ENCODE data around the gene TMEM175.
"Not testable (repeated sequence)": the region's sequence is repeated elsewhere in the genome, so short reads cannot be mapped to it uniquely, and the experiment has no call there.

Gene TMEM175

DNA sequence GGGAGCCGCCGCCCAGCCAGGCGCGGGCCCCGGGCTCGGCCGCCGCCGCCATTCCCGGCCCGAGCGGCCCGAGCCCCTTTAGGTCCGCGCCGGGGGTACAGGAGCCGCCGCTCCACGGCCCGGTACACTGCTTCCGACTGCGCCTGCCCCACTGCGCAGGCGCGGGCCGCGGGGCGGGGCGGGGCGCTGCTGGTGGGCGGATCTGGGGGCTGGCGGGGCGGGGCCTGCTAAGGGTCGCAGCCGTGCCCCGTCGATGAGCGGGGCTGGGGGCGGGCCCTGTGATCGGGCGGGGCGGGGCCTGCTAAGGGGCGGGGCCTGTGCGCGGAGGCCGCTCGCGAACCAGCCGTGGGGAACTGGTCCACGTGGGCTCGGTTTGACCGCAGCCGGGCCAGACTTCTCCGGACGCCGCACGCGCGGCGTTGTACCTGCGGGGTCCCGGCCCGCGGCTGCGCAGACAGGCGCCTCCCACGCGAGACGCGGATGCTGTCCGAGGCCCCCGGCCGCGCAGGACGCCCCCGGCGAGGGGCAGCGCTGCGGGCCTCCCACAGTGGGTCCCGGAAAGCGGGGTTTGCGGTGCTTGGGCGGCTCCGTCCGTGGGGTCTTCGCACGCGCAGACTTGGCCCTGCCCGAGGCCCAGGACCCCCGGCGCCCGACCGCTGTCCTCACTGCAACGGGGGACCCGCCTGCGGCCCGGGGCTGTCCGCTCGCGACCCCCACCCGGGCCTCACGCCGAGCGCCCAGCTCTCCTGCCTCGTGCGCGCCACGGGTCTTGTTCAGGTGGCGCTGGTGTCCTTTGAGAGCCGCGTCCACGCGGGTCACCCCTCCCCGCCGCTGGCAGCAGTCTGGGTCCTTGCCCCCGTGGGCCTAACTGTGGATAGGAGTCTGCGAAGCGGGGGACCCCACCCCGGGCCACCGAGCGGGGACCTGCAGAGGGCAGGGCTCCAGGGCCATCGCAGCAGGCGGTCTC lies 41.5 kb downstream of the TMEM175 start, which contains the start of gene DGKQ:
Gene DGKQ (minus strand): TSS at position 139 of the 967 bp plus-strand sequence. CDS start 87 bp downstream, at position 52.
- POLR2A ChIA-PET: no interaction called here
- H3K4me3 ChIP-seq (ENCODE audit: low read depth, low read length): peak within 1 kb of the TSS; percentile 65

DNA sequence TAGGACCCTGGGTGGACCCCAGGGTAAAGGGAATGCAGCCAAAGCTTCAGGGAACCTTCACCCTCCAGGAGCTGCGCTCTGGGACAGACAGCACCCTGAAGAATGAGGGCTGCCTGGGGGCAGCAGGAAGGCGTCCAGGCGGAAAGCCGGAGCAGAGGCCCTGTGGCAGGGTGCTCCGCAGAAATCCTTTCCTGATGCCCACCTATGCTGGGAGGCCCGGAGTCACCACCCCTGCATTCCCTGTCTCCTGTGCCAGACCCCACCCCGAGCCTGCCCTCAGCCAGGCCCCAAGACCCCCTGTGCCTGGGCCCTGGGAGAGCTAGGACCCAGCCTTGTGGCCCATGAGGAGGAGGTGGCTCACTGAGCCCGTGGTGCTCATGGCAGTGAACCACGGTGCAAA lies 42.4 kb downstream of the TMEM175 start:
- CTCF ChIA-PET: interaction anchor here (1.2 kb wide), 1 partner anchor 13 kb away, joined by 5 read pairs; the partner anchor contains the start of gene IDUA
- POLR2A ChIA-PET: no interaction called here

More for the DNA sequence above, 41.5 kb downstream of the TMEM175 start, which contains the start of gene DGKQ:
- Histone ChIP-seq H3K9me3 (ENCODE audit: control insufficient read depth, insufficient read depth, low read depth, low read length) (no peaks in the 10 kb centered on the region), H3K36me3 (ENCODE audit: control insufficient read depth in 2 of 2, insufficient read depth in 1 of 2, low read length in 2 of 2) (no peaks in the 10 kb centered on the region), H3K4me1 (ENCODE audit: control insufficient read depth, insufficient read depth, low read length) (no peaks in the 10 kb centered on the region), H3K27ac (ENCODE audit: extremely low read depth, low read depth, low read length) (no peak within 1 kb of the TSS; the same call in 1 of the 2 replicates)
- CTCF ChIA-PET: interaction anchor here (1.2 kb wide), 1 partner anchor 14 kb away, joined by 5 read pairs; the partner anchor contains the start of gene IDUA
- TF ChIP-seq, protein P1, sequence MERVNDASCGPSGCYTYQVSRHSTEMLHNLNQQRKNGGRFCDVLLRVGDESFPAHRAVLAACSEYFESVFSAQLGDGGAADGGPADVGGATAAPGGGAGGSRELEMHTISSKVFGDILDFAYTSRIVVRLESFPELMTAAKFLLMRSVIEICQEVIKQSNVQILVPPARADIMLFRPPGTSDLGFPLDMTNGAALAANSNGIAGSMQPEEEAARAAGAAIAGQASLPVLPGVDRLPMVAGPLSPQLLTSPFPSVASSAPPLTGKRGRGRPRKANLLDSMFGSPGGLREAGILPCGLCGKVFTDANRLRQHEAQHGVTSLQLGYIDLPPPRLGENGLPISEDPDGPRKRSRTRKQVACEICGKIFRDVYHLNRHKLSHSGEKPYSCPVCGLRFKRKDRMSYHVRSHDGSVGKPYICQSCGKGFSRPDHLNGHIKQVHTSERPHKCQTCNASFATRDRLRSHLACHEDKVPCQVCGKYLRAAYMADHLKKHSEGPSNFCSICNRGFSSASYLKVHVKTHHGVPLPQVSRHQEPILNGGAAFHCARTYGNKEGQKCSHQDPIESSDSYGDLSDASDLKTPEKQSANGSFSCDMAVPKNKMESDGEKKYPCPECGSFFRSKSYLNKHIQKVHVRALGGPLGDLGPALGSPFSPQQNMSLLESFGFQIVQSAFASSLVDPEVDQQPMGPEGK (tag by site-specific recombination; IDR thresholded peaks at IDR 0.05): no peak

DNA sequence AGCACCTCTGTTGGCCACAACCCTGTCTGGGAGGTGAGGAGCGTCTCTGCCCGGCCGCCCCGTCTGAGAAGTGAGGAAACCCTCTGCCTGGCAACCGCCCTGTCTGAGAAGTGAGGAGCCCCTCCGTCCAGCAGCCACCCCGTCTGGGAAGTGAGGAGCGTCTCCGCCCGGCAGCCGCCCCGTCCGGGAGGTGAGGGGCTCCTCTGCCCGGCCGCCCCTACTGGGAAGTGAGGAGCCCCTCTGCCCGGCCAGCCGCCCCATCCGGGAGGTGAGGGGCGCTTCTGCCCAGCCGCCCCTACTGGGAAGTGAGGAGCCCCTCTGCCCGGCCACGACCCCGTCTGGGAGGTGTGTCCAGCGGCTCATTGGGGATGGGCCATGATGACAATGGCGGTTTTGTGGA lies 43.8 kb downstream of the TMEM175 start:
- H3K36me3 ChIP-seq (ENCODE audit: control insufficient read depth in 2 of 2, insufficient read depth in 1 of 2, low read length in 2 of 2); POLR2A ChIA-PET; H3K4me3 ChIP-seq (ENCODE audit: low read depth, low read length): not testable (repeated sequence)

More for the DNA sequence above, 42.4 kb downstream of the TMEM175 start:
- TF ChIP-seq, protein P2, sequence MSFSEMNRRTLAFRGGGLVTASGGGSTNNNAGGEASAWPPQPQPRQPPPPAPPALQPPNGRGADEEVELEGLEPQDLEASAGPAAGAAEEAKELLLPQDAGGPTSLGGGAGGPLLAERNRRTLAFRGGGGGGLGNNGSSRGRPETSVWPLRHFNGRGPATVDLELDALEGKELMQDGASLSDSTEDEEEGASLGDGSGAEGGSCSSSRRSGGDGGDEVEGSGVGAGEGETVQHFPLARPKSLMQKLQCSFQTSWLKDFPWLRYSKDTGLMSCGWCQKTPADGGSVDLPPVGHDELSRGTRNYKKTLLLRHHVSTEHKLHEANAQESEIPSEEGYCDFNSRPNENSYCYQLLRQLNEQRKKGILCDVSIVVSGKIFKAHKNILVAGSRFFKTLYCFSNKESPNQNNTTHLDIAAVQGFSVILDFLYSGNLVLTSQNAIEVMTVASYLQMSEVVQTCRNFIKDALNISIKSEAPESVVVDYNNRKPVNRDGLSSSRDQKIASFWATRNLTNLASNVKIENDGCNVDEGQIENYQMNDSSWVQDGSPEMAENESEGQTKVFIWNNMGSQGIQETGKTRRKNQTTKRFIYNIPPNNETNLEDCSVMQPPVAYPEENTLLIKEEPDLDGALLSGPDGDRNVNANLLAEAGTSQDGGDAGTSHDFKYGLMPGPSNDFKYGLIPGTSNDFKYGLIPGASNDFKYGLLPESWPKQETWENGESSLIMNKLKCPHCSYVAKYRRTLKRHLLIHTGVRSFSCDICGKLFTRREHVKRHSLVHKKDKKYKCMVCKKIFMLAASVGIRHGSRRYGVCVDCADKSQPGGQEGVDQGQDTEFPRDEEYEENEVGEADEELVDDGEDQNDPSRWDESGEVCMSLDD (tag by site-specific recombination; IDR thresholded peaks at IDR 0.05): no peak
- TF ChIP-seq ZNF521 (tag by site-specific recombination; IDR thresholded peaks at IDR 0.05): no peak
- TF ChIP-seq IKZF3 (tag by site-specific recombination; IDR thresholded peaks at IDR 0.05): no peak
- TF ChIP-seq ZNF133 (tag by site-specific recombination; IDR thresholded peaks at IDR 0.05): no peak
- Histone ChIP-seq H3K4me1 (ENCODE audit: control insufficient read depth, insufficient read depth, low read length) (no peaks in the 10 kb centered on the region), H3K36me3 (ENCODE audit: control insufficient read depth in 2 of 2, insufficient read depth in 1 of 2, low read length in 2 of 2) (no peaks in the 10 kb centered on the region), H3K27ac (ENCODE audit: extremely low read depth, low read depth, low read length) (no peak overlapping the region), H3K4me3 (ENCODE audit: low read depth, low read length) (no peak overlapping the region), H3K9me3 (ENCODE audit: control insufficient read depth, insufficient read depth, low read depth, low read length) (no peaks in the 10 kb centered on the region)

DNA sequence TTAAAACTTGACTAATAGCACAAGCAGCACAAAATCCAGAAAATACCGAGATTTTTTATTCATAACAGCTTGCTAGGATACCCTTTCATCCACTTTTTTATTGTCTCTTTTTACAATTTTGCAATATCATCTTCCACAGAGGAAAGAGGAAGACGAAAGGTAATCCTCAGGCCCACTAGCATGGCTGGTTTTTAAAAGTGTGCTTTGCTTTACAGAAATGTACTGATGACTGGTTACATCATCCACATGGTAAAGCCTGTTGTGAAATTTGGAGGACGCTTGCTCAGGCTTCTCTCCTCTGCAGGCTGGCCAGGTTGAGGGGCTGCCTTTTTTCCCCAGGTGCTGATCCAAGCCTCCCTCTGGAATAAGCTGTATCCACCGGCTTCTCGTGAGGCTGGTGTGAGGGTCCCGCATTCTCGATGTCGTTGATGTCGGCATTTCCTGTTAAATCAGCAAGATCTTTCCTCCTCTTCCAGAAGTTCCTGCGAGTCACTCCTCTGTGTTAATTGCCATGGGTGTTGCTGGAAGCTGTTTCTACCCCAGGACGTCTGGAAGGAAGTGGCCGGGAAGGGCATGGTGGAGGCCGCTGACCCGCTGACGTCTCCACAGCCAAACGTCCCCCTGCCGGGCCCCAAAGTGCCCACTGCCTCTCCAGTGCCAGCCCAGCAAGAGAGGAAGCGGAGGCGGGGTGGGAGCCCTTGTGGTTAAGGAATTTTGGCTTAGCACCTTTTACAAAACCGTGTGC lies 46.9 kb downstream of the TMEM175 start:
- Histone ChIP-seq H3K36me3 (ENCODE audit: control insufficient read depth in 2 of 2, insufficient read depth in 1 of 2, low read length in 2 of 2) (no peaks in the 10 kb centered on the region), H3K9me3 (ENCODE audit: control insufficient read depth, insufficient read depth, low read depth, low read length) (no peaks in the 10 kb centered on the region), H3K4me1 (ENCODE audit: control insufficient read depth, insufficient read depth, low read length) (no peaks in the 10 kb centered on the region), H3K27ac (ENCODE audit: extremely low read depth, low read depth, low read length) (no peak overlapping the region), H3K4me3 (ENCODE audit: low read depth, low read length) (no peak overlapping the region)
- CTCF ChIA-PET: interaction anchor here (0.6 kb wide), 1 partner anchor 370 kb away, joined by 3 read pairs; no protein-coding TSS in a partner anchor
- TF ChIP-seq, protein P3, sequence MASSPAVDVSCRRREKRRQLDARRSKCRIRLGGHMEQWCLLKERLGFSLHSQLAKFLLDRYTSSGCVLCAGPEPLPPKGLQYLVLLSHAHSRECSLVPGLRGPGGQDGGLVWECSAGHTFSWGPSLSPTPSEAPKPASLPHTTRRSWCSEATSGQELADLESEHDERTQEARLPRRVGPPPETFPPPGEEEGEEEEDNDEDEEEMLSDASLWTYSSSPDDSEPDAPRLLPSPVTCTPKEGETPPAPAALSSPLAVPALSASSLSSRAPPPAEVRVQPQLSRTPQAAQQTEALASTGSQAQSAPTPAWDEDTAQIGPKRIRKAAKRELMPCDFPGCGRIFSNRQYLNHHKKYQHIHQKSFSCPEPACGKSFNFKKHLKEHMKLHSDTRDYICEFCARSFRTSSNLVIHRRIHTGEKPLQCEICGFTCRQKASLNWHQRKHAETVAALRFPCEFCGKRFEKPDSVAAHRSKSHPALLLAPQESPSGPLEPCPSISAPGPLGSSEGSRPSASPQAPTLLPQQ (tag by site-specific recombination; IDR thresholded peaks at IDR 0.05): no peak
- TF ChIP-seq ZNF155 (tag by site-specific recombination; IDR thresholded peaks at IDR 0.05) (no peak), ZBTB17 (tag by site-specific recombination; IDR thresholded peaks at IDR 0.05) (peak; percentile 29; the same call in 1 of the 2 replicates), ZNF132 (tag by site-specific recombination; IDR thresholded peaks at IDR 0.05; ENCODE audit: borderline replicate concordance) (no peak), ZIC2 (tag by site-specific recombination; IDR thresholded peaks at IDR 0.05) (peak; percentile 38)
- TF ChIP-seq, protein P4, sequence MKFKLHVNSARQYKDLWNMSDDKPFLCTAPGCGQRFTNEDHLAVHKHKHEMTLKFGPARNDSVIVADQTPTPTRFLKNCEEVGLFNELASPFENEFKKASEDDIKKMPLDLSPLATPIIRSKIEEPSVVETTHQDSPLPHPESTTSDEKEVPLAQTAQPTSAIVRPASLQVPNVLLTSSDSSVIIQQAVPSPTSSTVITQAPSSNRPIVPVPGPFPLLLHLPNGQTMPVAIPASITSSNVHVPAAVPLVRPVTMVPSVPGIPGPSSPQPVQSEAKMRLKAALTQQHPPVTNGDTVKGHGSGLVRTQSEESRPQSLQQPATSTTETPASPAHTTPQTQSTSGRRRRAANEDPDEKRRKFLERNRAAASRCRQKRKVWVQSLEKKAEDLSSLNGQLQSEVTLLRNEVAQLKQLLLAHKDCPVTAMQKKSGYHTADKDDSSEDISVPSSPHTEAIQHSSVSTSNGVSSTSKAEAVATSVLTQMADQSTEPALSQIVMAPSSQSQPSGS (tag by site-specific recombination; IDR thresholded peaks at IDR 0.05; ENCODE audit: low read depth): peak; percentile 51; the same call in 1 of the 2 replicates
- POLR2A ChIA-PET: no interaction called here

More for the DNA sequence above, 43.8 kb downstream of the TMEM175 start:
- H3K4me1 ChIP-seq (ENCODE audit: control insufficient read depth, insufficient read depth, low read length); H3K27ac ChIP-seq (ENCODE audit: extremely low read depth, low read depth, low read length); CTCF ChIA-PET; H3K9me3 ChIP-seq (ENCODE audit: control insufficient read depth, insufficient read depth, low read depth, low read length): not testable (repeated sequence)

All from HEK293 (cell line).